GM21423 (cell line): ENCODE data around the gene FXR1.
"Not testable (repeated sequence)": the region's sequence is repeated elsewhere in the genome, so short reads cannot be mapped to it uniquely, and the experiment has no call there.

ENCODE experiments used
- ATAC-seq: cut with Tn5 transposase; IDR thresholded peaks from one replicate; pipeline ENCODE4 v1.9.1; 2021; ENCODE audit warnings: mild to moderate bottlenecking, moderate library complexity; ENCODE audit not compliant: unreplicated experiment

The FXR1 gene

GRCh38 chr3:181003469-181003868, 91.0 kb downstream of the FXR1 start:
- ATAC-seq = not testable (repeated sequence)

- ATAC-seq = no peak
These were observed 94.1 kb downstream of the FXR1 start for GRCh38 chr3:181006541-181006940.

GRCh38 chr3:181007262-181007661, 94.8 kb downstream of the FXR1 start:
- ATAC-seq = no peak

GRCh38 chr3:181008796-181009195, 96.3 kb downstream of the FXR1 start:
- ATAC-seq = no peak

- no peak for ATAC-seq
These were observed 96.8 kb downstream of the FXR1 start for GRCh38 chr3:181009225-181009624.

GRCh38 chr3:181017690-181018089, 105.2 kb downstream of the FXR1 start:
- ATAC-seq = no peak

- no peak for ATAC-seq
These were observed 112.7 kb downstream of the FXR1 start for GRCh38 chr3:181025204-181025603.

- no peak for ATAC-seq
These were observed 118.5 kb downstream of the FXR1 start for GRCh38 chr3:181030948-181031347.
